Bone marrow (tissue), 2 donors: Measurements from ENCODE around the gene C17orf107.
A peak's percentile ranks its signal among the peaks of the same experiment; 100 is the strongest.

Experiments used
- DNase-seq, 2 donors: peaks; one replicate each; lab custom pipeline; 2025; lab: John Stamatoyannopoulos, UW

Gene C17orf107

GRCh38 chr17:4948166-4948930 lies 49.0 kb downstream of the C17orf107 start, which contains the start of gene PFN1:
TSS of gene PFN1 (minus strand) at chr17:4948530. CDS start at chr17:4948394, 136 bp downstream.
- peak; percentile 84 to 94 for DNase-seq

- peak in 1 of 2 donors; percentile 56 for DNase-seq
These were observed 49.6 kb downstream of the C17orf107 start for GRCh38 chr17:4948931-4949320.

- DNase-seq: peak; percentile 29 to 88
These were observed 50.2 kb downstream of the C17orf107 start for GRCh38 chr17:4949321-4950074.

- DNase-seq: no peak
These were observed 50.9 kb downstream of the C17orf107 start for GRCh38 chr17:4950075-4950745.

GRCh38 chr17:4950746-4951204 lies 51.4 kb downstream of the C17orf107 start, which contains the start of gene ENO3:
TSS of gene ENO3 (plus strand) at chr17:4951119. CDS start at chr17:4951830, 711 bp downstream.
- no peak for DNase-seq

- no peak for DNase-seq
These were observed 52.1 kb downstream of the C17orf107 start for GRCh38 chr17:4951486-4951885.
